IPS-18c (cell line): ENCODE measurements around the gene IRAK3.

Source experiments
- H3K4me3 ChIP-seq: 2 replicates; pipeline ENCODE4 v1.7.0; 2013; ENCODE audit warnings: low read depth, mild to moderate bottlenecking, low read length, moderate library complexity; ENCODE audit not compliant: insufficient read depth
- H3K9me3 ChIP-seq: one replicate; pipeline ENCODE4 v1.6.1; 2013; ENCODE audit warnings: mild to moderate bottlenecking, low read length, moderate library complexity; ENCODE audit not compliant: control insufficient read depth, insufficient read depth

IRAK3 gene

GRCh38 chr12:66188584-66189485, at the start of gene IRAK3:
Gene IRAK3, plus strand, starts transcription at chr12:66189214. Its CDS starts 86 bp downstream, at chr12:66189300.
- Histone ChIP-seq H3K9me3 (peaks cover 2% of the 10 kb centered on the region), H3K4me3 (peak within 1 kb of the TSS; percentile 58)

DNA sequence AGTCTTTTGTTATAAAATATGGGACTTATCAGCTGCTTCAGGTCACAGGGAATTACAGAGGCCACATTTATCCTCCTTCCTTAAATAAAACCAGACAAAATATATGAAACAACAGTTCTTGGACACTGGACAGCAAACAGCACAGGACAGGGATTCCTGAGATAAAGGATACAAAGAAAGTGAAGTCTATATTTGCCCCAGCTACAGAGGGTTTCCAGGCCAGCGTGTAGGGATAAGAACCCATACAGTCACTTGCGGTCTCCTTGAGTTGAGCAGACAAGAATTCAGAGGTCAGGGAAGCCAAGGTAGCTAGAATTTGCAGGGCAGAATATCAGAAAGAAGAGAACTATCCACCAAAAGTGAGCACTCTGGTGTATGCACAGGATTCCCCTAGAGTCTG, 49.7 kb upstream of the IRAK3 start:
- Histone ChIP-seq H3K4me3 (no peak overlapping the region), H3K9me3 (no peaks in the 10 kb centered on the region)

DNA sequence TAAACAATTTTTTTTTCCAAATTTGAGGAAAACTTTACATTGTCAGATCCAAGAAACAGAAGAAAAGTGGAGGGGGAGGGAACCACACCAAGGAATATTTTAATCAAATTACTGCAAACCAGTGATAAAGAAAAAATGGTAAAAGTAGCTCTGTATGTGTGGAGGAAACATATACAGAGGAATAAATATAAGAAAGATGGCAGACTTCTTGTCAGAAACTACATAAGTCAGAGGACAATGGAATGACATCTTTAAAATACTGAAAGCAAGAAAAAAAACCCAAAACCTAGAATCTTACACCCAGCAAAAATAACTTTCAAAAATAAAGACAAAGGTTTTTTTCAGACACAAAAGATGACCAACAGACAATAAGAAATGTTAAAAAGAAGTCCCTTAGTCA, 48.3 kb upstream of the IRAK3 start:
- Histone ChIP-seq H3K9me3 (no peaks in the 10 kb centered on the region), H3K4me3 (no peak overlapping the region)

DNA sequence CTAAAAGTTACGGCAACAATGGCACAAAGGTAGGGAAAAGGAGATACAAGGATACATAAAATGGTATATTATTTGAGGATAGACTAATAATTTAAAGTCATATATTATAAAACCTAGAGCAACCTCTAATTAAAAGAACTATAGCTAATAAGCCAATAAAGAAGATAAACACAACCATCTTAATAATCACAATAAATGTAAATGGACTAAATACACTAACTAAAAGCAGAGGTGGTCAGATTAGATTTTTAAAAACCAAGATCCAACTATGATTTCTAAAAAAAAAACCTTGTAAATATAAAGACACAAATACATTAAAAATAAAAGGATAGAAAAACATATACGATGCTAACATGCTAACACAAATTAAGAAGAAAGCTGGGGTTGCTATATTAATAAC, 47.7 kb upstream of the IRAK3 start:
- Histone ChIP-seq H3K9me3 (no peaks in the 10 kb centered on the region), H3K4me3 (no peak overlapping the region)

DNA sequence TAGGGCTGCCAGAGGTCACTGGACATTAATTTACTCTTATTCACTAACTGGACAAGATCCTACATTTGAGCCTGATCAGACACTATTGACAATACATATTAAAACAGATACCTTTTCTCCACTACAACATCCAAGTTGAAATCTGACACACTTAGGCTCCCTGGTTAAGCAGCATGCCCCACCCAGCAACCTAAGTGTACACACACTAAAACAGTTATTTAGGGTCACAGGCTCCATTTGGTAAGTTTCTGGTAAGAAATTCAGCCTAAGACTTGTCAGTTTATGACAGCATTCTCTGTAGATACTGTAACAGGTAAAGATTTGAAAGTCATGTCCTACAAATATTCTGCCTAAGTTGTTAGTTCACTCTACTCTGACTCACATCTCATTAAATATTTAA, 46.2 kb upstream of the IRAK3 start:
- no peaks in the 10 kb centered on the region for H3K9me3 ChIP-seq

DNA sequence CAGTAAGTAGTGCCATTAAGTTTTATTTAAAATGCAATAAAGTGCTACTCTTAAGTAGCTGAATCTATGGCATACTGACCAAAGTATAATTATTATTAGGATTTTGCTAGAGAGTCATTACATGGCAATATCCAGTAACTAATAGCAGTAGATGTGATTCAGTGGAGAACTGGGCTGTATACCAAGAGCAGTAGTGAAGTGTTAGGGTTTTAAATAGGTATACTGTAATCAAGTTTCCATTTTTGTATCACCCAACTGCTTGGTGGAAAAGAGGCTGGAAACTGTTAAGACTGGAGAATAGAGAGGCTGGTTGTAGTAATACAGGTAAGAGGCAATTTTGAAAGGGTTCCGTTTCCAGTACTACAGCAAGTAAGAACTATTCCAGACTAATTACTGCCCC, 45.1 kb upstream of the IRAK3 start:
- no peaks in the 10 kb centered on the region for H3K9me3 ChIP-seq
- no peak overlapping the region for H3K4me3 ChIP-seq

More for the DNA sequence above, 46.2 kb upstream of the IRAK3 start:
- H3K4me3 ChIP-seq: no peak overlapping the region

DNA sequence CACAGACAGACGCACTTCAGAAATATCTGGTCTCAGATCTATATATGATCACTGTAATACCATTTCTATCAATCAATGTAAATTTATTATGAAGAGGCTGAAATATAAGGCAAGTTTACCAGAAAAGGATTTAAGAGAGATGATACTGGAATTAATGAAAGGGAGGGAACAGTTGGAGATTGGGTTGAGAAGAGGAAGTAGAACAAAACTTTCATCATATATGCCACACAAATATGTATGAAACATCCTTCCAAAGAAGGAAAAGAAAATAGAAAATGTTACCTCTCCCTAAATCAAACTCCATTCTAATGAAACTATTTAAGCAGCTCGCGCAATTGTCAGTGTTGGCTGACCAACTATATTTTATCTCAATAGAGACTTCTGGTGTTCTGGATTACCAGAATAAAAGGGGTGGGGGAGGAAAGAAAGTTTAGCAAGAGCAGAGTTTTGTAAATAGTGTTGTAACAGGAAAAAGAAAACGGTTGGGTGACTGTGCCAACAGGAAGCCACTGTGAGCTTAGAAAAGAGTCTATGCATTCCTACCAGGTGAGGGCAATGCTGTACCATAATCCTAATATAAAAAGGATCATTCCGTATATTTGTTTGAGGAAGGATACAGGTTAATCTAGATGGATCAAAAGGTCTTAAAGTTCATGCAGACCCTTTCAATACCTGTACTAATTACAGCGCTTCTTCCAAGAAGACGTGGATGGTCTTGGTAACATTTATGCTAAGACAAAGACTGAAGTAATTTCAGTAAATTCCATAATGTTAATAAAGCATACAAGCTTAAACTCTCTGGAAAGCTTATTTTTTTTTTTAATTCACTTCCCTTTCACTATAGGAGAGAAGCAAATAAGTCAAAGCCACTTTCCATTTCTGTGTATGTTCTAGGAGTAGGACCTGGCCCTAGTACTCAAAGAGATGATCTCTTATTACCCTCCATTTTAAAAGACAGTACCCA, 43.9 kb upstream of the IRAK3 start:
- no peak overlapping the region for H3K4me3 ChIP-seq
- H3K9me3 ChIP-seq: no peaks in the 10 kb centered on the region

- Histone ChIP-seq H3K9me3 (no peaks in the 10 kb centered on the region), H3K4me3 (no peak overlapping the region)
These were observed 39.2 kb upstream of the IRAK3 start for GRCh38 chr12:66149702-66150398.

DNA sequence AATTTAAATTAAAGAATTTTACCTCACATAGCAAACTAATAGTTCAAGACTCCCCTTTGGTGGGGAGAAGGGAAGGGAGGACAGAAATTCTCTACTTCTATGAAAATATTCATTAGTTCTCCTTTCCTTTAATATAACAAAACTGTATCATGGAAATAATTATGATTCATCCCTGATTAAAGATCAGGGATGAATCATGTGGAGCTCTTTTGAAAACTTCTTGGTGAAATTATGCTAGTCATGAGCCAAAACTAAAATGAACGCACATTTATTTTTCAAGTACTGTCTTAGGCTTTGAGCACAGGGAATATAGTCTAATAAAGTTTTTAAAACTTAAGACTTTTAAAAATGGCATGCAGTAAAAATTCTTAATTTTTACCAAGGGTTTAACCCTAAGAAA, 36.3 kb upstream of the IRAK3 start:
- Histone ChIP-seq H3K9me3 (no peaks in the 10 kb centered on the region), H3K4me3 (no peak overlapping the region)

GRCh38 chr12:66154776-66155175, 34.2 kb upstream of the IRAK3 start:
- Histone ChIP-seq H3K9me3 (no peaks in the 10 kb centered on the region), H3K4me3 (no peak overlapping the region)

- H3K4me3 ChIP-seq: no peak overlapping the region
- H3K9me3 ChIP-seq: no peaks in the 10 kb centered on the region
These were observed 32.4 kb upstream of the IRAK3 start for GRCh38 chr12:66156654-66157053.

DNA sequence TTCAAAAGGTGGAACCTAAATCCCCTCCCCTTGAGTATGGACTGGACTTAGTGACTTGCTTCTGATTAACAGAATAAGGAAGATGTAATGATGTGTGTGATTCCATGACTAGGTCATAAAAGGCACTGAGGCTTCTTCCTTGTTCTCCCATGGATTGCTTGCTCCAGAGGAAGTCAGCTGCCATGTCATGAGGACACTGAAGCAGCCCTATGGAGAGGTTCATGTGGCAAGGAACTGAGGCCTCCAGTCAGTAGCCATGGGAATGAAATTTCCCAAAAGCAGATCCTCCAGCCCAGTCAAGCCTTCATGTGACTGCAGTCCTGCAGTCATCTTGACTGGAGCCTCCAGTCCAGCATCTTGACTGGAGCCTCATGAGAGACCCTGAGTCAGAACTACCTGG, 29.9 kb upstream of the IRAK3 start:
- Histone ChIP-seq H3K4me3 (no peak overlapping the region), H3K9me3 (no peaks in the 10 kb centered on the region)

GRCh38 chr12:66160704-66161103, 28.3 kb upstream of the IRAK3 start:
- Histone ChIP-seq H3K9me3 (no peaks in the 10 kb centered on the region), H3K4me3 (no peak overlapping the region)

- Histone ChIP-seq H3K4me3 (no peak overlapping the region), H3K9me3 (no peaks in the 10 kb centered on the region)
These were observed 26.3 kb upstream of the IRAK3 start for GRCh38 chr12:66162701-66163100.

DNA sequence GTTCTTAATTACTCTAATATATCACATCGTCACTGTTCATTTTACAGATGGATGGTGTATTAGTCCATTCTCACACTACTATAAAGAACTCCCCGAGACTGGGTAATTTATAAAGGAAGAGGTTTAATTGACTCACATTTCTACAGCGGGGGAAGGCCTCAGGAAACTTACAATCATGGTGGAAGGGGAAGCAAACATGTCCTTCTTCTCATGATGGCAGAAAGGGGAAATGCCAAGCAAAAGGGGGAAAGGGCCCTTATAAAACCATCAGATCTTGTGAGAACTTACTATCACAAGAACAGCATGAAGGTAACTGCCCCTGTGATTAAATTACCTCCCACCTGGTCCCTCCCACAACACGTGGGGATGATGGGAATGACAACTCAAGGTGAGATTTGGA, 25.7 kb upstream of the IRAK3 start:
- Histone ChIP-seq H3K9me3 (no peaks in the 10 kb centered on the region), H3K4me3 (no peak overlapping the region)

- no peak overlapping the region for H3K4me3 ChIP-seq
- H3K9me3 ChIP-seq: no peaks in the 10 kb centered on the region
These were observed 24.6 kb upstream of the IRAK3 start for GRCh38 chr12:66164349-66164821.

GRCh38 chr12:66165141-66165540, 23.9 kb upstream of the IRAK3 start:
- no peak overlapping the region for H3K4me3 ChIP-seq
- H3K9me3 ChIP-seq: no peaks in the 10 kb centered on the region
